HG03039 (cell line): ENCODE results near the gene CERS3.

ENCODE experiments used
- ATAC-seq: cut with Tn5 transposase; IDR thresholded peaks from one replicate; pipeline ENCODE4 v1.9.1; 2021; ENCODE audit warnings: mild to moderate bottlenecking, moderate library complexity; ENCODE audit not compliant: unreplicated experiment

Gene CERS3

DNA sequence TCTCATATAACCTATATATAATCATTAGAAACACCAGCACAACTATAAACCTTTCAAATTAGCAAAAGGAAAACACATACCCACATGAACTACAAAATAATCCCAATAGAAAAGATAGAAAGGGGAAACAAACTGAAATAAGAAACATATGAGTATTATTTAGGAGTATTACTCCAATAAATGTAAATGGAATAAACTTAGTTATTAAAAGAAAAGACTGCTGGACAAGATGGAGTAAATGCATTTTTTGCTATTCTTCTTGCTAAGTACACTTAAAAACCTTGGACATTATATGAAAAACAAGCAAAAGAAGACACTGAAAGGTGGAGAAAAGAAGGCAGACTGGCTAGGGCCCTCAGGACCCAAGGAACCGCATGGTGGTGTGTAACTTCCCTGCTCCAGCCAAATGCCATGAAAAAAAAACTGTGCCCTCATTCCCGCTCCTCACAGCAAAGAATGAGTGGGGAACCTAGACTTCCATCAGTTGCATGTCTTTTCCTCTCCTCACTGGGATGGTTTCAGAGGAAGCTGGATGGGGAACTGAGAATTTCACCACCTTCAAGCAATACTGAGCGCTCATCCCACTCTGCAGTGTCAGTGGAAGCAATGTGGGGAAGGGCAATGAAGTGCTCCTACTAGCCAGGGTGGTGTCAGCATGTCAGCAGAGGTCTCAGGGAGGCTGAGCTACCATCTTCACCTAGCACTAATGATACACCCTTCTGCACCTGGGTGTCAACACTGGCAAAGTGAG lies 143.3 kb downstream of the CERS3 start:
- ATAC-seq, result no peak

DNA sequence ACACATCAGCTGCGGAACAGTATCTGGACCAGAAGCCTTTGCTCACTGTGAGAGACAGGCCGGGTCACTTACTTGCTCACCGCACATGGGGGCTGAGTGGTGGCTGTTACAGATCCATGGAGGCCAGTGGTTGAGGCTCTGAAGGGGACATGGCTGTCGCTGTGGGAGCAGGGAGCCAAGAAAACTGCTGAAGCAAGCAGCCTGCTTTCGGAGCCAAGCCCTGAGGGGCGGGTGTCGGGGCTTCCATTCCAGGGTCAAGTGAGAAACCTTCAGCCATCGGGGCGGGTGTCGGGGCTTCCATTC lies 144.7 kb downstream of the CERS3 start:
- no peak for ATAC-seq

- no peak for ATAC-seq
These were observed 145.2 kb downstream of the CERS3 start for GRCh38 chr15:100383302-100384107.

GRCh38 chr15:100373942-100374341 lies 154.8 kb downstream of the CERS3 start:
- no peak for ATAC-seq

DNA sequence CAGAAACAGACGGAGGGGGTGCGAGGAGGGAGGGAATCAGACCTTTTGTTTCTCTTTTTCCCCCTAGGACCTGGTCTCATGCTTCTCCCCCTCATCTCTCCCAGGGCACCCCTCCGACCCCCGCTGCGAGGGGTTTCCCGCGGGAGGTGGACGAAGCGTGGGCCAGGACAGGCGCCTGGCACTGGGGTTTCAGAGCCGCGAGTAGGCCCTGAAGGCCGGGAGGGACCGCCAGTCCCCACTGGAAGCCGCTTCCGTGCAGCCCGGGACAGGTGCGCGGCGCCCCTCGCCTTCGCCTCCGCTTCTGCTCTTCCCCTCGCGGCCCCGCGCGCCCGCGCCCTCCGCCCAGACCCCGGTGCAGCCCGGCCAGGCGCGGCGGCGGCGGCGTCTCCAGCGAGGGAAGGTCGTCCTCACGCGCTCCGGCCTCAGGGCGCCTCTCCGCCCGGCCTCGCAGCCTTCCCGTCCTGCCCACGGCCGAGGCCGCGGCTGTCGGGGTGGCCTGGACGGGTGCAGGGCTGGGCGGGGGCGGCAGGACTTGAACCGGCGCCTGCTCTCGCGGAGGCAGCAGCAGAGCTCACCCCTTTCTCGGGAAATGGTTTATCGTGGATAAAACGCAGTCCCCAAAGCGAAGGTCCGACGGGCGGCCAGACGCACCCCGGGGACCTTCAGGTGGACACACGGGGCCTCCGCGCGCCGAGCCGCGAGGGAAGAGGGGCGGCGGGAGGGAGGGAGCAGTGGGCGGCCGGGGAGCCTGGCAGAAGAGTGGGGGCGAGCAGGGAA lies 155.4 kb downstream of the CERS3 start:
- no peak for ATAC-seq

DNA sequence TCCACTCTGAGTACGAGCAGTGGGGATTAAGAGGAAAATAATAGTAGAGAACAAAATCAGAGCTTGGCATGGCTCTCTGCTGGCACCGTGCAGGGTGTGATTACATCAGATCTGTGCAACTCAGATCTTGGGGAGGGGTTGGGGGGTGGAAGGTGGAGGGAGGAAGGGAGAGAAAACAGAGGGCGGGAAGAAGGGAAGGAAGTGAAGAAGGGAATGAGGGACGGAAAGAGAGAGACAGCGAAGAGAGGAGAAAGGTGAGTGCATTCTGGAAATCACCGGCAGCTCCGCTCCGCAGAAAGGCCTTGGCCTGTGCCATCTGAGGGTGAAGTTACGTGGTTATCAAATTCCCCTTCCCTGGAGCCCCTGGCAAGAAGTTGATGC lies 156.0 kb downstream of the CERS3 start:
- no peak for ATAC-seq

DNA sequence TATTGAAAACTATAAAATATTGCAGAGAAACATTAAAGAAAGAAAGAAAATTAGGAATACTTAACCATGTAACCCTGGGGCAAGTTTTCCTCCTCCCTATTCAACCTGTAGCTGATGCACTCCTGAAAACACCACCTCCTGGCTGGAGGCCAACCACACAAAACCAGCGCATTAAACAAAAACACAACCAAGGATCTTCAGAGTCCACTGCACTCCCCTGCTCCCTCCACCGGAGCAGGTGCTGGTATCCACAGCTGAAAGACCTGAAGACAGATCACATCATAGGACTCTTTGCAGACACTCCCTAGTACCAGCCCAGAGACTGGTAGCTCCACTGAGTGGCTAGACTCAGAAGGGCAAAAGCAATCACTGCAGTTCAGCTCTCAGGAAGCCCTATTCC lies 173.4 kb downstream of the CERS3 start:
- ATAC-seq, result no peak

GRCh38 chr15:100353449-100353848 lies 175.3 kb downstream of the CERS3 start:
- ATAC-seq, result no peak

- ATAC-seq, result no peak
These were observed 178.1 kb downstream of the CERS3 start for GRCh38 chr15:100350434-100351226.
